Progenitor cell of endocrine pancreas (in vitro differentiated cells): ENCODE results near the gene ADAM19. TPM values are rescaled to one million over a fixed set of nuclear protein-coding genes. Genes with fewer than 3 reads are reported as not detected.

ENCODE experiments used
- DNase-seq: peaks from one replicate; pipeline ENCODE4 v3.0.0; 2021; ENCODE audit warnings: low spot score; ENCODE audit not compliant: unreplicated experiment
- H3K27ac Mint-ChIP-seq: 2 replicates; pipeline ENCODE4 v1.8.0; 2021; ENCODE audit warnings: mild to moderate bottlenecking, moderate library complexity, mixed read lengths
- H3K27me3 Mint-ChIP-seq: 2 replicates; pipeline ENCODE4 v1.8.0; 2021; ENCODE audit warnings: mixed read lengths
- H3K36me3 Mint-ChIP-seq: 2 replicates; pipeline ENCODE4 v1.8.0; 2022; ENCODE audit warnings: mixed read lengths; ENCODE audit not compliant: insufficient read depth
- H3K4me1 Mint-ChIP-seq: 2 replicates; pipeline ENCODE4 v1.8.0; 2021; ENCODE audit warnings: low read depth, mixed read lengths
- H3K4me3 Mint-ChIP-seq: 2 replicates; pipeline ENCODE4 v1.8.0; 2021; ENCODE audit warnings: low read depth, mild to moderate bottlenecking, moderate library complexity, mixed read lengths
- H3K9me3 Mint-ChIP-seq: 2 replicates; pipeline ENCODE4 v1.8.0; 2021; ENCODE audit warnings: low read depth, mixed read lengths
- CTCF ChIP-seq: fragments of 200-600 bp; sonication (generic); IDR thresholded peaks from one replicate; pipeline ENCODE4 v1.5.0; 2021; ENCODE audit warnings: antibody characterized with exemption, mild to moderate bottlenecking; ENCODE audit not compliant: unreplicated experiment
- total RNA-seq: library from RNA; stranded (reverse); gene quantifications from 2 replicates; pipeline ENCODE4 v1.2.1, GENCODE V29; 2021

Gene ADAM19
- total RNA-seq, 1 donor from 2014 or later, result 13.4 TPM

DNA sequence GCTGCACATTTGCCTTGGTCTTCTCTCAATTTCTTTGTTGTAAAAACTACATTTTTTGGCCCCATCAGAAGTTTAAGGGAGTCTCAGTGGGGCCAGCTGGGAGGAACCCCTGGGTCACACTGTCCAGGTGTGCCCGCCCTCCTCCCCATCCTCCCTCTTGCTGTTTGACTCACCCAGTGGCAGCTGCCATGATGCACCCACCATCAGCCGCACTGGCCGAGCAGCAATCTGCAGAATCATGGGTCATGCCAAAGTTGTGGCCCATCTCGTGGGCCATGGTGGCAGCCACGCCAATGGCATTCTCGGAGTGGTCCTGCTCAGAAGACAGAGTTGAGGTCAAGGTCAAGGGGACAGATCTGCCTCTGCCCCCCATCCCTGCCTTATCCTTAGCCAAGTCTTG, 70.1 kb downstream of the ADAM19 start:
- Mint-ChIP-seq H3K27ac (no peak overlapping the region), H3K4me3 (no peak overlapping the region), H3K27me3 (no peaks in the 10 kb centered on the region), H3K9me3 (no peaks in the 10 kb centered on the region), H3K4me1 (no peaks in the 10 kb centered on the region), H3K36me3 (peaks cover 11% of the 10 kb centered on the region)
- no peak for DNase-seq
- TF ChIP-seq CTCF, result no peak

- Mint-ChIP-seq H3K4me1 (no peaks in the 10 kb centered on the region), H3K27me3 (no peaks in the 10 kb centered on the region), H3K9me3 (no peaks in the 10 kb centered on the region), H3K4me3 (no peak overlapping the region), H3K27ac (no peak overlapping the region), H3K36me3 (peaks cover 9% of the 10 kb centered on the region)
- no peak for DNase-seq
- no peak for TF ChIP-seq CTCF
Measured at GRCh38 chr5:157504053-157504452, 71.5 kb downstream of the ADAM19 start.

DNA sequence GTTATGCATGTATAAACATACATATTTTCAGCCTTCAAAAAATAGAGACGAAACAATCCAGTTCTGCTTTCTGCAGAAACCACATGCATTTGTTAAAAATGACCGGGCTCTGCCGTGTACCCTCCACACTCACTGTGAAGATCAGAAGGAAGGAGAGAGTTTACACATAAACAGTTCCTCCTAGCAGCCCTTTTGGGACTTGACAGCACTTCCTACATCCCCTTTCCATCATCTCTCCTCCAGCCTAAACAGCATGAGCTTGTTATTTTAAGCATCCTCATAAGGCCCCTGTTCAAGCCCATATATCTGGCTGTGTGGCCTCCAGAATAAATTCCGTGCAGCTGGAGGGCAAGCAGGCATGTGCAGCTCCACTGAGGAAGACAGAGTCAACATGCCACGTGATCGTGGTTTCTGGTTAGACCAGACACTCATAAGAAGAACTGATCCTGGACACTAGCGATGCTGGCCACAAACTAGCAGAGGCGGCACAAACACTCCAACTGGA, 73.4 kb downstream of the ADAM19 start:
- Mint-ChIP-seq H3K27me3 (no peaks in the 10 kb centered on the region), H3K4me3 (no peak overlapping the region), H3K36me3 (peaks cover 9% of the 10 kb centered on the region), H3K9me3 (no peaks in the 10 kb centered on the region), H3K4me1 (no peaks in the 10 kb centered on the region), H3K27ac (no peak overlapping the region)
- DNase-seq, result no peak
- no peak for TF ChIP-seq CTCF

- H3K27me3 Mint-ChIP-seq, result no peaks in the 10 kb centered on the region
- no peak for DNase-seq
- H3K4me1 Mint-ChIP-seq, result no peaks in the 10 kb centered on the region
- H3K36me3 Mint-ChIP-seq, result peaks cover 6% of the 10 kb centered on the region
- no peak overlapping the region for H3K4me3 Mint-ChIP-seq
- TF ChIP-seq CTCF, result no peak
- no peaks in the 10 kb centered on the region for H3K9me3 Mint-ChIP-seq
- H3K27ac Mint-ChIP-seq, result no peak overlapping the region
Measured at GRCh38 chr5:157497875-157498611, 77.5 kb downstream of the ADAM19 start.

DNA sequence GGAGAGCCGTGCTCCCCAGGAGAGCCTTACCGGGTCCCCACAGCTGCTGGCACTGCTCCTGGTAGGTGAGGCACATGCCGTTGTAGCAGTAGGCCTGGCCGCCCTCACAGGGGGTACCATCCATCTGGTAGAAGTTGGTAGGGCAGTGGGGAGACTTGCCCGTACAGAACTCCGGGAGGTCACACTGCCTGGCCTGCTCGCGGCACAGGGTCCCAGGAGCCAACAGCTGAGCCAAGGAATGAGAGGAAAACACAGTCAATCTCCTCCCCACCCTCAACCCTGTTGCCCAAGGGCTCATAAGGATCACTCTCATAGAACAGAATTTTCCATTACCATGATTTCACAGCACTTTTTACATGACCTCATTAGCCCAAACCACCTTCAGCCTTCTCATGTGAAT, 78.7 kb downstream of the ADAM19 start:
- no peak for TF ChIP-seq CTCF
- no peak overlapping the region for H3K4me3 Mint-ChIP-seq
- H3K36me3 Mint-ChIP-seq, result peaks cover 5% of the 10 kb centered on the region
- no peaks in the 10 kb centered on the region for H3K27me3 Mint-ChIP-seq
- no peaks in the 10 kb centered on the region for H3K4me1 Mint-ChIP-seq
- H3K9me3 Mint-ChIP-seq, result no peaks in the 10 kb centered on the region
- DNase-seq, result no peak
- no peak overlapping the region for H3K27ac Mint-ChIP-seq
